HepG2 (cell line): ENCODE measurements around the gene MED22. TPM values are rescaled to one million over a fixed set of nuclear protein-coding genes. Genes with fewer than 3 reads are reported as not detected.

ENCODE experiments used
- BCL3 ChIP-seq: sonication (generic); formaldehyde crosslinking; IDR thresholded peaks from 2 replicates; pipeline ENCODE4 v1.5.1; 2020; ENCODE audit warnings: mild to moderate bottlenecking, missing genetic modification reagents, moderate library complexity
- E2F1 ChIP-seq: sonication (generic); formaldehyde crosslinking; IDR thresholded peaks from 2 replicates; pipeline ENCODE4 v1.5.0; 2020; ENCODE audit warnings: missing genetic modification reagents
- TSC22D2 ChIP-seq: sonication (generic); formaldehyde crosslinking; IDR thresholded peaks from 2 replicates; pipeline ENCODE4 v1.5.1; 2020; ENCODE audit warnings: missing genetic modification reagents, mild to moderate bottlenecking, borderline replicate concordance
- ZFX ChIP-seq: sonication (generic); formaldehyde crosslinking; IDR thresholded peaks from 2 replicates; pipeline ENCODE4 v1.4.0; 2020; ENCODE audit warnings: mild to moderate bottlenecking, low read depth, missing genetic modification reagents, moderate library complexity
- ZNF296 ChIP-seq: sonication (generic); formaldehyde crosslinking; conservative IDR thresholded peaks from 2 replicates; pipeline ENCODE4 v1.5.0; 2020; ENCODE audit warnings: mild to moderate bottlenecking, missing genetic modification reagents
- polyA plus RNA-seq, 8 experiments: library from polyadenylated mRNA; depleted of rRNA in 3 of 8; stranded (reverse) in 7 of 8; unstranded in 1 of 8; fragments of >200 nt; fragmentation: Illumina TruSeq in 4 of 8; extraction: Trizol in 4 of 8; gene quantifications; 2 replicates each; pipeline versions ENCODE4 v1.2.1 to v1.2.3, GENCODE V29; 2011 to 2016; ENCODE audit warnings: low read depth in 4 of 8, missing spikeins in 1 of 8, mixed read lengths in 1 of 8; ENCODE audit not compliant: insufficient read depth in 1 of 8
- total RNA-seq, 5 experiments: library from RNA; depleted of rRNA; stranded (reverse); fragments of >200 nt; fragmentation: Illumina TruSeq; extraction: Trizol; gene quantifications; 2 replicates each; pipeline ENCODE4 v1.2.3, GENCODE V29; 2016; ENCODE audit warnings: low read depth in 1 of 5
- TF ChIP-seq, protein P1 (sequence below): sonication (generic); formaldehyde crosslinking; IDR thresholded peaks from 2 replicates; pipeline ENCODE4 v1.8.0; 2022; ENCODE audit warnings: mild to moderate bottlenecking, missing genetic modification reagents; ENCODE audit not compliant: insufficient replicate concordance
- TF ChIP-seq, protein P2 (sequence below): sonication (generic); formaldehyde crosslinking; IDR thresholded peaks from 2 replicates; pipeline ENCODE4 v1.4.0; 2020; ENCODE audit warnings: mild to moderate bottlenecking, missing genetic modification reagents
- TF ChIP-seq, protein P3 (sequence below): sonication (generic); formaldehyde crosslinking; IDR thresholded peaks from 2 replicates; pipeline ENCODE4 v1.8.0; 2022; ENCODE audit warnings: missing genetic modification reagents, mild to moderate bottlenecking, inconsistent platforms, borderline replicate concordance

Gene MED22
- total and polyA plus RNA-seq, 2 of the 13 experiments (the other 11 are each of a cell fraction or from before 2014, with no cell fraction given) = 15.8 to 22.1 TPM

DNA sequence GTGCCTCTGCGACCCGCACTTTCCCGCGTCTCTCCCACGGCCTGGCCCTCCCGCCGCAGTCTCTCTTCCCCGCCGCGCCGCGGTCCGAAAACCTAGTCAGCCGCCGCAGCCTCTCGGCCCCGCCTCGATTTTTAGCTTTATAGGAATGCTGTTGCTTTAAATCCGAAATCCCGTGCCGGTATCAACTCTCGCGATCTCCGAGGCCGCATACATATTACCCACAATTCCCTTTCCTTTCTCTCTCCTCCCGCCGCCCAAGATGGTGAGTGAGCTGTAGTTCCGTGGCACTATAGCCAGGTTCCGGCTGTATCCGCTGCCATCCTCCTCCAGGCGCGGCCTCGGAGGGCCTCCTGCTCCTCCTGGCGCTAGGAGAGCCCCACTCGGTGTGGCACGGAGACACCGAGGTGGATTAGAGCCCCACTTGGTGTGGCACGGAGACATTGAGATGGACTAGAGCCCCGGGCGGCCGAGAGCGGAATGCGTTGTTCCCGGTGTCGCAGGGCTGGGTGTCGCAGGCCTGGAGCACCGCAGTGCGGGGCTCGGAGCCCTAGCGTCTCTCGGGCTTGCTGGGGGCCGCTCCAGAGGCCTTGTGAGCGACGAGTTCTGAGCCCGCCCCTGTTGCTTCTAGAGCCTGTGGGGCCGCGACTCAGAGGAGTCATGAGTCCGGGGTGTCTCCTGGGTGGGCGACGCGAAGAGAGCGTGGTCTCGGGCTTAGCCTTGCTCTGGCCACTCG, at the start of gene MED22, which contains the start of gene RPL7A (continued):
- TF ChIP-seq E2F1 (CRISPR knock-in tag) (no peak; the same call in 1 of the 2 replicates), ZFX (CRISPR knock-in tag) (peak; percentile 83), TSC22D2 (peak; percentile 94; the same call in 1 of the 2 replicates), BCL3 (CRISPR knock-in tag) (peak; percentile 61; the same call in 1 of the 2 replicates), ZNF296 (peak; percentile 62; the same call in 1 of the 2 replicates)
- TF ChIP-seq, protein P1, sequence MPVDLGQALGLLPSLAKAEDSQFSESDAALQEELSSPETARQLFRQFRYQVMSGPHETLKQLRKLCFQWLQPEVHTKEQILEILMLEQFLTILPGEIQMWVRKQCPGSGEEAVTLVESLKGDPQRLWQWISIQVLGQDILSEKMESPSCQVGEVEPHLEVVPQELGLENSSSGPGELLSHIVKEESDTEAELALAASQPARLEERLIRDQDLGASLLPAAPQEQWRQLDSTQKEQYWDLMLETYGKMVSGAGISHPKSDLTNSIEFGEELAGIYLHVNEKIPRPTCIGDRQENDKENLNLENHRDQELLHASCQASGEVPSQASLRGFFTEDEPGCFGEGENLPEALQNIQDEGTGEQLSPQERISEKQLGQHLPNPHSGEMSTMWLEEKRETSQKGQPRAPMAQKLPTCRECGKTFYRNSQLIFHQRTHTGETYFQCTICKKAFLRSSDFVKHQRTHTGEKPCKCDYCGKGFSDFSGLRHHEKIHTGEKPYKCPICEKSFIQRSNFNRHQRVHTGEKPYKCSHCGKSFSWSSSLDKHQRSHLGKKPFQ = peak; percentile 71
- TF ChIP-seq, protein P2, sequence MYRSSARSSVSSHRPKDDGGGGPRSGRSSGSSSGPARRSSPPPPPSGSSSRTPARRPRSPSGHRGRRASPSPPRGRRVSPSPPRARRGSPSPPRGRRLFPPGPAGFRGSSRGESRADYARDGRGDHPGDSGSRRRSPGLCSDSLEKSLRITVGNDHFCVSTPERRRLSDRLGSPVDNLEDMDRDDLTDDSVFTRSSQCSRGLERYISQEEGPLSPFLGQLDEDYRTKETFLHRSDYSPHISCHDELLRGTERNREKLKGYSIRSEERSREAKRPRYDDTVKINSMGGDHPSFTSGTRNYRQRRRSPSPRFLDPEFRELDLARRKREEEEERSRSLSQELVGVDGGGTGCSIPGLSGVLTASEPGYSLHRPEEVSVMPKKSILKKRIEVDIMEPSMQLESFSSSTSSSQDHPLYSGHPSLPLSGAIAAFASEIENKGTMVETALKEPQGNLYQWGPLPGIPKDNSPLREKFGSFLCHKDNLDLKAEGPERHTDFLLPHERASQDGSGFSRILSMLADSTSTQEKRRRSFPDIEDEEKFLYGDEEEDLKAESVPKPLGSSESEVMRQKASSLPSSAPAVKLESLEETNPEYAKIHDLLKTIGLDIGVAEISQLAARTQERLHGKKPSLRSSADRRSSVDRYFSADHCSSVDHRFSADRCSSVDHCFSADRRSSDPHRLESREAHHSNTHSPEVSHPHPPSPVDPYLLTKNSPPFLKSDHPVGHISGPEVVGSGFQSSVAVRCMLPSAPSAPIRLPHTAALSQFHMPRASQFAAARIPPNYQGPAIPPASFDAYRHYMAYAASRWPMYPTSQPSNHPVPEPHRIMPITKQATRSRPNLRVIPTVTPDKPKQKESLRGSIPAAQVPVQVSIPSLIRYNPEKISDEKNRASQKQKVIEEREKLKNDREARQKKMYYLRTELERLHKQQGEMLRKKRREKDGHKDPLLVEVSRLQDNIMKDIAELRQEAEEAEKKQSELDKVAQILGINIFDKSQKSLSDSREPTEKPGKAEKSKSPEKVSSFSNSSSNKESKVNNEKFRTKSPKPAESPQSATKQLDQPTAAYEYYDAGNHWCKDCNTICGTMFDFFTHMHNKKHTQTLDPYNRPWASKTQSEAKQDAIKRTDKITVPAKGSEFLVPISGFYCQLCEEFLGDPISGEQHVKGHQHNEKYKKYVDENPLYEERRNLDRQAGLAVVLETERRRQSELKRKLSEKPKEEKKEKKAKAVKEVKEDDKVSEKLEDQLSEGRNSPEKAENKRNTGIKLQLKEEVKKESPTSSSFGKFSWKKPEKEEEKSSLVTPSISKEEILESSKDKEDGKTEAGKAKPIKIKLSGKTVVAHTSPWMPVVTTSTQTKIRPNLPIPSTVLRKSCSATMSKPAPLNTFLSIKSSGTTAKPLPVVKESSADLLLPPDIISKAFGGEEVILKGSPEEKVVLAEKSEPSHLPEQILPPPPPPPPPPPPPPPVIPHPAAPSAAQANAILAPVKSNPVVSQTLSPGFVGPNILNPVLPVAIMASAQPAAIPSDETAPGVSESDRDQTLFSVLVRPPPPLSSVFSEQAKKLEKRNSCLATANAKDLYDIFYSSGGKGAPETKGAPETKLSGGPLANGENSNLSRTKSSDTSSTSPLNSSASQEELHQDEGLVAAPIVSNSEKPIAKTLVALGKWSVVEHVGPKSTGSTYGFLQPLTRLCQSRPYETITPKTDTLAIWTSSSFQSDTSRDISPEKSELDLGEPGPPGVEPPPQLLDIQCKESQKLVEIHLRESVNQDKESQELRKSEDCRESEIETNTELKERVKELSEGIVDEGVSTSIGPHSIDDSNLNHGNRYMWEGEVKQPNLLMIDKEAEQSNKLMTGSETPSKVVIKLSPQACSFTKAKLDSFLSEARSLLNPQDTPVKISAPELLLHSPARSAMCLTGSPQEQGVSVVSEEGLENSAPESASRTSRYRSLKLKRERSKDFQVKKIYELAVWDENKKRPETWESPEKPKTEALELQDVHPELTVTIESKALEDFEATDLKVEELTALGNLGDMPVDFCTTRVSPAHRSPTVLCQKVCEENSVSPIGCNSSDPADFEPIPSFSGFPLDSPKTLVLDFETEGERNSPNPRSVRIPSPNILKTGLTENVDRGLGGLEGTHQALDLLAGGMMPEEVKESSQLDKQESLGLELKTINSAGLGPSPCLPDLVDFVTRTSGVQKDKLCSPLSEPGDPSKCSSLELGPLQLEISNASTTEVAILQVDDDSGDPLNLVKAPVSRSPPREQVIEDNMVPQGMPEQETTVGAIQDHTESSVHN = 0 out of 2 replicates have a peak, but pooled peaks have one; percentile 58
- TF ChIP-seq, protein P3, sequence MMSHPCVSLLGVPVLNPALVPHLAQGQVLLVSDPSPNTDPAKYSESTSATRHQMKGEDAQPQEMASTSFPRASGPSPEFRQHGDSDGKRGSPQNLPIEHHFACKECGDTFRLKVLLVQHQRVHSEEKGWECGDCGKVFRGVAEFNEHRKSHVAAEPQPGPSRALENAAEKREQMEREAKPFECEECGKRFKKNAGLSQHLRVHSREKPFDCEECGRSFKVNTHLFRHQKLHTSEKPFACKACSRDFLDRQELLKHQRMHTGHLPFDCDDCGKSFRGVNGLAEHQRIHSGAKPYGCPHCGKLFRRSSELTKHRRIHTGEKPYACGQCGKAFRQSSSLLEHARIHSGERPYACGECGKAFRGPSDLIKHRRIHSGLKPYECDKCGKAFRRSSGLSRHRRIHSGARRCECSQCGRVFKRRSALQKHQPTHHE (CRISPR knock-in tag) = 0 out of 2 replicates have a peak, but pooled peaks have one; percentile 74
